Measurements from ENCODE around the gene VIPR2.

Gene VIPR2

GRCh38 chr7:159148430-159149395, 4.0 kb upstream of the VIPR2 start:
- Histone ChIP-seq H3K9me3 (no peaks in the 10 kb centered on the region), H3K4me3 (ENCODE audit: low read depth, low read length) (no peak overlapping the region), H3K27me3 (peaks cover 23% of the 10 kb centered on the region), H3K36me3 (no peaks in the 10 kb centered on the region), H3K4me1 (no peaks in the 10 kb centered on the region)
- no peak for DNase-seq
- TF ChIP-seq CTCF (IDR thresholded peaks at IDR 0.05; ENCODE audit: low read depth, low read length): no peak

GRCh38 chr7:159147687-159148086, 3.0 kb upstream of the VIPR2 start:
- H3K36me3 ChIP-seq: no peaks in the 10 kb centered on the region
- no peaks in the 10 kb centered on the region for H3K9me3 ChIP-seq
- H3K4me3 ChIP-seq (ENCODE audit: low read depth, low read length): no peak overlapping the region
- H3K4me1 ChIP-seq: no peaks in the 10 kb centered on the region
- no peak for TF ChIP-seq CTCF (IDR thresholded peaks at IDR 0.05; ENCODE audit: low read depth, low read length)
- H3K27me3 ChIP-seq: peaks cover 34% of the 10 kb centered on the region
- no peak for DNase-seq

DNA sequence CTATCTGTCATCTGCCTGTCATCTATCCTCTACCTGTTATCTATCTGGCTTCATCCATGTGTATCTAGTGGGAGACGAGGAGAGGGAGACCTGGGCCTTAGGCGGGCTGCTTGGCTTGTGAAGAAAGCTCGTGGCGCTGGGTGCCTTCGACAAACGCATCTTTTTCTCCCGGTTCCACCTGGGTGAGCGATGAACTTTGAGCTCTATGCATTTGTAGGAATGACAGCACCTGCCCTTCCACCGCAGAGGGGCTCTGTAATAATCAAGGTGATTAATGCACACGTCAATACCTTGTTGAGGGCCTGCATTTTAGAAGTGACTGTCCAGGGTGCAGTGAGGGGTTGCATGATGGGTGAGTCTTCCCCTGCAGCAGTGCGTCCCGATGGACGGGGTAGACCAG, 2.6 kb upstream of the VIPR2 start:
- DNase-seq: no peak
- peaks cover 34% of the 10 kb centered on the region for H3K27me3 ChIP-seq
- no peaks in the 10 kb centered on the region for H3K36me3 ChIP-seq
- no peak overlapping the region for H3K4me3 ChIP-seq (ENCODE audit: low read depth, low read length)
- no peaks in the 10 kb centered on the region for H3K4me1 ChIP-seq
- H3K9me3 ChIP-seq: no peaks in the 10 kb centered on the region
- no peak for TF ChIP-seq CTCF (IDR thresholded peaks at IDR 0.05; ENCODE audit: low read depth, low read length)

DNA sequence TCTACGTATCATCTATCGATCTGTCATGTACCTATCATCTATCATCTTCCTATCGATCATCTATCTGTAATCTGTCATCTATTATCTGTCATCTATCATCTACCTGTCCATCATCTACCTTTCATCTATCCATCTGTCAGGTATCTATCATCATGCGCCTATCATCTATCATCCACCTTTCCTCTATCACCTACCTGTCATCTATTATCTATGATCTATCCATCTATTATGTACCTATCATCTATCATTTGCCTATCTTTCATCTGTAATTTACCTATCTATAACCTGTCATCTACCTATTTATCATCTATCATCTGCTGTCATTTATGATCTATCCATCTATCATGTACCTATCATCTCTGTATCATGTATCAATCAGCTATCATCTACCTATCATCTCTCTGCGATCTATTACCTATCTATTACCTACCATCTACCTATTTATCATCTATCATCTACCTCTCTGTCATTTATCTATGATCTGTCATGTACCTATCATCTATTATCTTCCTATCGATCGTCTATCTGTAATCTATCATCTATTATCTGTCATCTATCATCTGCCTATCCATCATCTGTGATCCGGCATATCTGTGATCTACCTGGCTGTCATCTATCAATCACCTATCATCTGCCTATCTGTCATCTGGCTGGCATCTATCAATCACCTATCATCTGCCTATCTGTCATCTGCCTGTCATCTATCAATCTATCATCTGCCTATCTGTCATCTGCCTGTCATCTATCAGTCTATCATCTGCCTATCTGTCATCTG, 1.6 kb upstream of the VIPR2 start:
- no peak for TF ChIP-seq CTCF (IDR thresholded peaks at IDR 0.05; ENCODE audit: low read depth, low read length)
- H3K9me3 ChIP-seq: no peaks in the 10 kb centered on the region
- no peak overlapping the region for H3K4me3 ChIP-seq (ENCODE audit: low read depth, low read length)
- no peak for DNase-seq
- peaks cover 34% of the 10 kb centered on the region for H3K27me3 ChIP-seq
- no peaks in the 10 kb centered on the region for H3K4me1 ChIP-seq
- H3K36me3 ChIP-seq: no peaks in the 10 kb centered on the region

DNA sequence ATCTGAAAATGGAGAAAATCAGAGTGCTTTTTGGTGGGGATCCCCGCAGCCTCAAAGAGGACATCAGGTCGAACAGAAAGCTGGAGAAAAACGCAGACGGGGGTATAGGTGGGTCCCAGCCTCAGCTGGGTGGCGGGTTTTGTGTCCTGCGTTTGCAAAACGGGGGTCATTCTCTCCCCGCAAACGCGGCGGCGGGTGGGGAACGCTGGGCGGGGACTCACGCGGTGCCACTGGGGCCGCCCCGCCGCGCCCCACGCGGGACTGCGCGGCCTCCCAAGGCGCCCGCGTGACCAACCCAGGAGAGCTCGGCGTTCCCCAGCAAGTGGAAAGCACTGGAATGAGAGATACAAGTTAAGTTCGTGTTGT, 806 bp upstream of the VIPR2 start:
- DNase-seq: no peak
- H3K4me1 ChIP-seq: no peaks in the 10 kb centered on the region
- no peaks in the 10 kb centered on the region for H3K9me3 ChIP-seq
- peaks cover 34% of the 10 kb centered on the region for H3K27me3 ChIP-seq
- no peak for TF ChIP-seq CTCF (IDR thresholded peaks at IDR 0.05; ENCODE audit: low read depth, low read length)
- H3K4me3 ChIP-seq (ENCODE audit: low read depth, low read length): no peak overlapping the region
- no peaks in the 10 kb centered on the region for H3K36me3 ChIP-seq

Measured in BE2C (cell line).